MG63 (cell line): Measurements from ENCODE around the gene PLEKHB1. TPM values are rescaled to one million over a fixed set of nuclear protein-coding genes. Genes with fewer than 3 reads are reported as not detected.
"Not testable (repeated sequence)": the region's sequence is repeated elsewhere in the genome, so short reads cannot be mapped to it uniquely, and the experiment has no call there.

Source experiments
- DNase-seq: peaks from one replicate; pipeline ENCODE4 v3.0.0-alpha.2; 2020
- H3K27me3 ChIP-seq: fragments of 250-450 bp; sonication (Bioruptor Pico); 2 replicates; pipeline ENCODE4 v1.5.1; 2020; ENCODE audit warnings: mild to moderate bottlenecking, moderate library complexity
- H3K36me3 ChIP-seq: fragments of 250-450 bp; sonication (Bioruptor Pico); 2 replicates; pipeline ENCODE4 v1.5.1; 2020; ENCODE audit warnings: mild to moderate bottlenecking, moderate library complexity
- H3K4me3 ChIP-seq: fragments of 250-450 bp; sonication (Bioruptor Pico); 2 replicates; pipeline ENCODE4 v1.5.1; 2020; ENCODE audit warnings: mild to moderate bottlenecking, moderate library complexity
- H3K9me3 ChIP-seq: fragments of 250-450 bp; sonication (Bioruptor Pico); 2 replicates; pipeline ENCODE4 v1.5.1; 2020; ENCODE audit warnings: mild to moderate bottlenecking, moderate library complexity
- total RNA-seq: library from RNA; depleted of rRNA; stranded (reverse); fragments of >200 nt; shearing (Covaris generic); gene quantifications from 2 replicates; pipeline ENCODE4 v1.2.3, GENCODE V29; 2014; ENCODE audit warnings: low replicate concordance

Gene PLEKHB1
- total RNA-seq, 1 experiment from 2014 or later: not detected

DNA sequence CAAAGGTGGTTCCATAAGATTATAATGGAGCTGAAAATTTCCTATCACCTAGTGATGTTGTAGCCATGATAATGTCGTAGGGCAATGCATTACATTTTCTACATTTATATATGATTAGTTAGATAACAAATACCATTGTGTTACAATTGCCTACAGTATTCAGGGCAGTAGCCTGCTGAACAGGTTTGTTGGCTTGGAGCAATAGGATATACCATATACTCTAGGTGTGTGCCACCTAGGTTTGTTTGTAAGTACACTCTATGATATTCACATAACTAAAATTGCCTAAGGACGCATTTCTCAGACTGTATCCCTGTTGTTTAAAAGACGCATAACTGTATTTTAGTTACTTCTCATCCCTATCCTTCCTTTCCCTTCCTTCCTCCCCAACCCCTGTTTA lies 13.6 kb downstream of the PLEKHB1 start:
- Histone ChIP-seq H3K4me3 (no peak overlapping the region), H3K9me3 (no peaks in the 10 kb centered on the region), H3K27me3 (no peaks in the 10 kb centered on the region), H3K36me3 (no peaks in the 10 kb centered on the region)
- DNase-seq: no peak

DNA sequence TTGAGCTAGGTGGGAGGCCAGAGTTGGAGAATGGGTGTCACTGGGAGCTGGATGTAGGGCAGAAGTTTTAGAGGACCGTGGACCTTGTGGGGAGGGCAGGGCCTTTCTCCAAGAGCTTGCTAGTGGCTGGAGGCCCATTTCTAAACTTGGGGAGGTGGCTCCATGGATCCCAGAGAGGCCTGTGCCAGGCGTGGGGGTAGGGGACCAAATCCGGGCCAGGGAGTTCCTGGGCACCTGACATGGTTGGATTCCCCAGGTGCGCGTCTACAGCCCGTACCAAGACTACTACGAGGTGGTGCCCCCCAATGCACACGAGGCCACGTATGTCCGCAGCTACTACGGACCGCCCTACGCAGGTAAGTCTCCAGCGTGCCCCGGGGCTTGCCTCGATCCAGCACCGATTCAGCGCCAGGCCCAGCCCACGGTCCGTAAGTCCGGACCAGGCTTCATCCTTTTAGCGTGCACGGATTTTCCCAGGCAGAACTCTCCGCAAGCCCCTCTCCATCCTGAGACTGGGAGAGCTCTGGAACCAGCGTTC lies 14.2 kb downstream of the PLEKHB1 start:
- H3K9me3 ChIP-seq: no peaks in the 10 kb centered on the region
- no peak overlapping the region for H3K4me3 ChIP-seq
- DNase-seq: no peak
- no peaks in the 10 kb centered on the region for H3K36me3 ChIP-seq
- H3K27me3 ChIP-seq: no peaks in the 10 kb centered on the region

DNA sequence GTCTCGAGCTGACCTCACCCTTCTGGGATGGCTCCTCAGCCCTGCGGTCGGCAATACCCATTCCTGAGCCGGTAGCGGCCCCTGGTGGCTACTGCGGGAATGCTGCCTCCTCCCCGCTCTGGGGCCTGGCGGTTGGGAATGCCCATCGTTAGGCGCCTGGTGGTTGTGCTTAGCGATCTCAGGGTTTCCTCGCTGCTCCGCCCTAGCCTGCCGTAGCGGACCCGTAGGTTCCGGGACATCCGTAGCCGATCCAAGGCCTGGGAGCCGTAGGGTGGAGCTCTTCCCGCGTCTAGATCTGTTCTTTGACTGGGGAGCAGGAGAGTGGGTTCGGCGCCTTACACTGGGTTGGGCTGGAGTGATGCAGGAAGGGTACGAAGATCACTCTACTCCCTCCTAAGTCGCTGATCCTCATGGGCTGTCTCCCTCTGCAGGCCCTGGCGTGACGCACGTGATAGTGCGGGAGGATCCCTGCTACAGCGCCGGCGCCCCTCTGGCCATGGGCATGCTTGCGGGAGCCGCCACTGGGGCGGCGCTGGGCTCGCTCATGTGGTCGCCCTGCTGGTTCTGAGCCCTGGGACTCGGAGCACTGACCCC lies 14.8 kb downstream of the PLEKHB1 start:
- peak; percentile 83 for DNase-seq
- Histone ChIP-seq H3K9me3 (no peaks in the 10 kb centered on the region), H3K27me3 (no peaks in the 10 kb centered on the region), H3K4me3 (no peak overlapping the region), H3K36me3 (no peaks in the 10 kb centered on the region)

DNA sequence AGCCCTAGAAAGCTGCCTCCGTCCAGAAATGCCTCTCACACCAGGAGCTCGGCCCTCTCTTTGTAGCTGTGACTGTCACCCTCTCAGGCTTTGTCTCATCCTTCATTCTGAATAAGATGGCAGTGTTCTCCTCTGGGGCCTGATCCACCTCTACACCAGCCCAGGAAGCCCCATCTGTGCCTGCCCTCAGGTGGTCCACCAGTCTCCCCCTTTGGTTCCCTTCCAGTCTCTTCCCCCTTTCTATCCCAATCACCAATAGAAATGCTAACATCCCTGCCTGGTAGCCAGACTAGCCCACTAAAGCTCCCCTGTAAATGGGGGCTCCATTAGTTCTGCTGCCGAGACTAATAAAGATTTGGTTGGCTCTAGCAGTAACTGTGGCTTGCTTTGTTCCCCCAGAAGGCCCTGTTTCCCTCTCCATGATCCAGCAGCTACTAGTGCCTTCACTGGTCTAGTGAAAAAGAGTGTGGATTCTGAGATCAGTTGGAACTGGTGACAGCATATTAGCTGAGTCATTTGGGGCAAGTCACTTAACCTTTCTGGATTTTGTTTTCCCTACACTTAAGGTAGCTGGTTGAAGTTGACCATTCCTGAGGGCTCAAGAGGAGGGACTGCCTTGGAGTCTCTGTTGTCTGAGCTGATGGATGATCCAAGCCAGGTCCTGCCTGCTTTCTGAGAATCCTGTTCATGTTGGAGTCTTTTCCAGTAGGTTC lies 16.2 kb downstream of the PLEKHB1 start:
- DNase-seq: no peak
- Histone ChIP-seq H3K27me3 (no peaks in the 10 kb centered on the region), H3K4me3 (no peak overlapping the region), H3K36me3 (no peaks in the 10 kb centered on the region), H3K9me3 (no peaks in the 10 kb centered on the region)

DNA sequence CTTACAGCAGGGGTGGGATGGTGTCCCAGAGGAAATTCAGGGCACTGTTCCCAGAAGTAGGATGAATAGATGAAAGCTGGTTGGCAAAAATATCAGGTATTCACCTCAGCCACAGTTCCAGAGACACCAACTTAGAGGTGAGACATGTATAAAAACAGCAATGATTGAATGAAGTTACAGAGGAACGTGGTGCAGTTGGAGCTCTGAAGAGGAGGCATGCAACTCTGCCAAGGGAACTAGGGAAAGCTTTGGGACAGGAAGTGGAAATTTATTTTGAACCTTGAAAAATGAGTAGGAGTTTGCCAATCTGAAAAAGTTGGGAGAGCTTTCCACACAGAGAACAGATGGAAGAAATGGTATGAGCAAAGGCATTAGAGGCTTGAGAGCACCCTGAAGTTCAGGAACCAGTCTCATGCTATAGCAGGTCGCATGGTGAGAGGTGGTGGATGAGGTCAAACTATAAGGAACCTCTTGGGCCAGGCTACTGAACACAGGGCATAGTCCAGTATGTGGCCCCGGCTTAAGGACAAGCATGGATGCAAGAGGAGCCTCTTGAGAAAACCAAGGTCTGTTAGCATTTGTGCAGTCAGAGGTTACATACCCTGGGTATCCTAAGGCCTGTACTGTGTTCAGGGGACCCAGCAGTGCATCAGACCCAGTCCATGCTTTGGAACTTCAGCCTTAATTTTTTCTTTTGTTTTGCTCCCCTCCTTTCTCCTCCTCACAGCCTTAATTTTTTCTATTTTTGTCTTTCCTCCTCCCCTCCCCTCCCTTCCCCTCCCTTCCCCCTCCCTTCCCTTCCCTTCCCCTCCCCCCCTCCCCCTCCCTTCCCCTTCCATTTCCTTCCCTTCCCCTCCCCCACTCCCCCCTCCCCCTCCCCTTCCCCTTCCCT lies 17.5 kb downstream of the PLEKHB1 start:
- Histone ChIP-seq H3K27me3 (no peaks in the 10 kb centered on the region), H3K36me3 (no peaks in the 10 kb centered on the region), H3K4me3 (no peak overlapping the region), H3K9me3 (no peaks in the 10 kb centered on the region)
- DNase-seq: no peak

DNA sequence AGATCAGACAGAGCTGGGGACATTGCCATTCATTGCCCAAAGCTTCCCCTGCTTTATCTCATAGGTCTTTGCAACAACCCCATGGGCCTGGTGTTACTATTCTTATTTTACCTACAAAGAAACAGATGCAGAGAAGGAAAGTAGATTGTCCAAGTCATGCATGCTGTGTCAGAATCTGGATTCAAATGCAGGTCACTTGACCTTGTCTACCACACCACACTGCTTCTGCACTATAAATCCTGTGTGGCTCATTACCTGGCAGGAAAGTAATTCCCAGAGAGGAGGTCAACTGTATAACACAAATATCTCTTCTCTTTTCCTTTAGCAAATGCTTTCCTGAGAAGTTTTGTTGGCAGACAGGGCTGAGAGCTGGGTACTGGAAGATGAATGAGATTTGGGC lies 18.5 kb downstream of the PLEKHB1 start:
- Histone ChIP-seq H3K4me3 (no peak overlapping the region), H3K9me3 (no peaks in the 10 kb centered on the region), H3K27me3 (no peaks in the 10 kb centered on the region), H3K36me3 (no peaks in the 10 kb centered on the region)
- DNase-seq: no peak

DNA sequence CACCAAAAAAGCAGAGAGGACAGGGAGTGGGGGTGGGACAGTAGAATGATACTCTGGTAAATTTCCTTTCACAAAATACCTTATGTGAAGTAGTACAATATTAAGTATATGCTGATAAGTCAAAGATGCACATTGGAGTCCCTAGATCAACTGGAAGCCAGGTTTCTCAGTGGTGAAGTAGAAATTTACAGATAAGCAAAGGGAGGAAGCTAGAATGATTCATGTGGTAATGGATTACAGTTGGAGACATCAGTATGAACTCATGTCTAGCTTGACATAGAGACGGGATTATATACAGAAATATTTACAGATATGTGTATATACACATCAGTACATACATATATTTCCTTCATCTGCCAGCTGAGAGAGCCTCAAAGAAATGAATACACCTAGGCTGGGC lies 21.5 kb downstream of the PLEKHB1 start:
- Histone ChIP-seq H3K27me3 (no peaks in the 10 kb centered on the region), H3K9me3 (no peaks in the 10 kb centered on the region), H3K36me3 (no peaks in the 10 kb centered on the region), H3K4me3 (no peak overlapping the region)
- DNase-seq: no peak

DNA sequence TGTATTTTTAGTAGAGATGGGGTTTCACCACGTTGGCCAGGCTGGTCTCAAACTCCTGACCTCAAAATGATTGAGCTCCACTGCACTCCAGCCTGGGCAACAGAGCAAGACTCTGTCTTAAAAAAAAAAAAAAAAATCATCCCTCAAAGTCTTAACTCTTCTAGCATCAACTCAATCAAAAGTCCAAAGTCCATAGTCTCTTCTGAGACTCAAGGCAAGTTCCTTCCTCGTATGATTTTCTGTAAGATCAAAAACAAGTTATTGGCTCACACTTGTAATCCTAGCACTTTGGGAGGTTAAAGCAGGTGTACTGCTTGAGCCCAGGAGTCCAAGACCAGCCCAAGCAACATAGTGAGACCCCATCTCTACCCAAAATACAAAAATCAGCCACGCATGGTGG lies 24.4 kb downstream of the PLEKHB1 start:
- Histone ChIP-seq H3K36me3 (no peaks in the 10 kb centered on the region; the same call in 1 of the 2 replicates), H3K9me3 (no peaks in the 10 kb centered on the region), H3K27me3 (no peaks in the 10 kb centered on the region), H3K4me3 (no peak overlapping the region)
- no peak for DNase-seq

DNA sequence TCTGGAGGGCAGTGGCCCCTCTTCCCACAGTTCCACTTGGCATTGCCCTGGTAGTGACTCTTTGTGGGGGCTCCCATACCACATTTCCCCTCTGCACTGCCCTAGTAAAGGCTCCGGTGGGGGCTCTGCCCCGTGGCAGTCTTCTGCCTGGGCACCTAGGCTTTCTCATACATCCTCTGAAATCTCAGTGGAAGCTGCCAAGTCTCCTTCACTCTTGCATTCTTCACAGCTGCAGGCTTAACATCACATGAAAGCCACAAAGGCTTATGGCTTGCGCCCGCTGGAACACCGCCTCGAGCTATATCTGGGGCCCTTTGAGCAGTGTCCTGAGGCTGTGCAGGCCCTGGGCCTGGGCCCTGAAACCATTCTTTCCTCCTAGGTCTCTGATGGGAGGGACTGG lies 25.3 kb downstream of the PLEKHB1 start:
- no peak overlapping the region for H3K4me3 ChIP-seq
- H3K36me3 ChIP-seq: no peaks in the 10 kb centered on the region; the same call in 1 of the 2 replicates
- no peaks in the 10 kb centered on the region for H3K27me3 ChIP-seq
- DNase-seq: no peak
- no peaks in the 10 kb centered on the region for H3K9me3 ChIP-seq

DNA sequence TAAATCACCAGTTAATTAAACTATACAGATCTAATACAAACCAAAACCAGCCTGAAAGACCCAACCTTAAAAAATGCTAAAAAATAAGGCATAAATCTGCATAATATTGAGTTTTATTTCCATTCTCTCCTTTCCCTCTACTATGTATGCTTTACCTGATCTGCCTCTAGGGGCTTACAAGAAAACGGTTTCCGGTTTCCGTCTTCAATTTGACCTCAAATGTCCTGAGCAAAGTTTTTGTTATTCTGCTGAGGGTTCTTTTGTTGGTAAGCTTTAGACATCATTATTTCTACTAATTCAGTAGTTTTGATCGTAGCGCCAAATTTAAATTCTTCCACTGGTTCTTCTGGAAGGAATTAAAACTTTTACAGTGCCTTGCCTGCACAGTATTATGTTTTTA lies 30.2 kb downstream of the PLEKHB1 start:
- H3K27me3 ChIP-seq, H3K9me3 ChIP-seq, DNase-seq, H3K4me3 ChIP-seq: not testable (repeated sequence)
- peaks cover 16% of the 10 kb centered on the region for H3K36me3 ChIP-seq

DNA sequence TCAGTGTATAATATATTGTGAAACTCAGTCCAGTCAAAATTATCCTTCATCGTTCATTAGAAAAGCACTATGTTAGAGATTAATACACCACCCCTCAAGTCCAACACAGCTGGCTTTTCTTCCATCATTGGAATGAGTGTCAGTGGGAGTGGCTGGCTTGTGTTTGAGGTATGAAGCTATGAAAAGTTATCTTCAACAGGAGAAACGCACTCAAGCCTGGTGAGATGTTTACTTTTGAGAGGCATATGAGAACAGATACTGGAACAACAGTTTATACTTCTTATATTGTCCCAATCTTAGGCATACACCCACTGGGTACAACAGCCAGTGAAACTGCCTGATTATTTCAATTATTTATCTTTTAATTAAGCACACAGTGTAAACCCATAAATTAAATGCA lies 34.3 kb downstream of the PLEKHB1 start:
- no peak for DNase-seq
- Histone ChIP-seq H3K36me3 (peaks cover 22% of the 10 kb centered on the region), H3K27me3 (no peaks in the 10 kb centered on the region), H3K4me3 (no peak overlapping the region), H3K9me3 (no peaks in the 10 kb centered on the region)

DNA sequence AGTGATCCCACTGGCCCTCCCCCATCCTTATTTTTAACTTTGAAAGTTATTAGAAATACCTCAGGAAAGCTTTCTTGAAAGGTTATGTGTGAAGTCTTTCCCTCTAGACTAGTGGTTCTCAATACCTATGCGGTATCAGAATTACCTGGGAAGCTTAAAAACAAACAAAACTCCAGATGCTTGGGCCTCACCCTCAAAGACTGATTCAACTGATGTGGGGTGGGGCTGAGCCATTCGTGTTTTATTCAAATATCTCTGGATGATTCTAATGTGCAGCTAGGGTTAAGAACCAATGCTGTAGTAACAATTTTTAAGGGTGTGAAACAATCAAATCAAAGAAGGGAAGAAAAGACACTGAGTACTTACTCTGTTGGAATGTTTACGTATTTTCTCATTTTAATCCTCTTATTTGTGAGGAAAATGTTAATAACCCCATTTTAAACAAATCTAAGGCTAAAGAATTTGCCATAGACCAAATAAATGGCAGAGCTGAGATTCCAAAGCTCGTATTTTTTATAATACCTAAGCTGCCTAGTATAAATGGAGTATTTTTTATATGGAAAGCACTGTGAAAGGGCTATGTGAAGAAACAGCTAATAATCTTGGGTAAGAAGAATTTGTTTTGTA lies 47.6 kb downstream of the PLEKHB1 start:
- no peak for DNase-seq
- no peaks in the 10 kb centered on the region for H3K27me3 ChIP-seq
- H3K36me3 ChIP-seq: no peaks in the 10 kb centered on the region; the same call in 1 of the 2 replicates
- H3K9me3 ChIP-seq: no peaks in the 10 kb centered on the region
- H3K4me3 ChIP-seq: no peak overlapping the region

DNA sequence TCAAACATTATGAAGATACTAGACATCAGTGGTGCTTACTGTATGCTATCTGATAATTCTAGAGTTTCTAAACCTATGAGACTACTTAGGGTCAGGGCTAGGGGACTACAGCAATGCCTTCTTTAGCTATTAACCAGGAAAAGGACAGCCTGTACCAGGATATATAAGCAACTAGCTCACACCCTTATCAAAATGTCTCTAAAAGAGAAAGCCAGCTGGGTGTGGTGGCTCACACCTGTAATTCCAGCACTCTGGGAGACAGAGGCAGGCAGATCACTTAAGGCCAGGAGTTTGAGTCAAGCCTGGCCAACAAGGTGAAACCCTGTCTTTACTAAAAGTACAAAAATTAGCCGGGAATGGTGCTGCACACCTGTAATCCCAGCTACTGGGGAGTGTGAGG lies 58.7 kb downstream of the PLEKHB1 start:
- Histone ChIP-seq H3K4me3 (no peak overlapping the region), H3K36me3 (peaks cover 16% of the 10 kb centered on the region), H3K9me3 (no peaks in the 10 kb centered on the region), H3K27me3 (no peaks in the 10 kb centered on the region)
- DNase-seq: no peak

DNA sequence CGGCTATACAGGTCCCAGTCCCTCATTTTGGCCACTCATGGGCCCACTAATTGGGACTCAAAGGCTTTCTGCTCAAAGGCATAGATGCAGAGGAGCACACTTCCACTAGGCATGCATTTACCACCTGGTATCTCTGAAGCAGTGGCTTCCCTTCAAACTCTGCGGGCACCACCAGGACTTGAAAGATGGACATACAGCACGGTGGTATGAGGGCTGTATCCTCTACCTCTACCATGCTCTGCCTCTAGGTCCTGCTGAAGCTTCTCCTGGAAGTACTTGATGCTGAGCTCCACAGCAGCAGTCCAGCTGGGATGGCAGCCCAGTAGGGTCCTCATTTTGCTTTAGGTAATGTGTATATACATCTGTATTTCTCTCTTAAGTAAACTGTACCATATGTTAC lies 64.6 kb downstream of the PLEKHB1 start:
- Histone ChIP-seq H3K9me3 (no peaks in the 10 kb centered on the region), H3K36me3 (peaks cover 22% of the 10 kb centered on the region), H3K4me3 (no peak overlapping the region), H3K27me3 (no peaks in the 10 kb centered on the region)
- DNase-seq: no peak
